NCI-H2107 (cell line): ENCODE results near the gene TGFBR3L.

Source experiments
- DNase-seq: peaks from one replicate; lab custom pipeline; 2025; lab: John Stamatoyannopoulos, UW

The TGFBR3L gene

GRCh38 chr19:7904074-7905020 is 10.3 kb upstream of the TGFBR3L start:
- DNase-seq, result no peak

GRCh38 chr19:7905268-7905667 is 9.4 kb upstream of the TGFBR3L start:
- DNase-seq, result no peak

GRCh38 chr19:7905859-7906258 is 8.8 kb upstream of the TGFBR3L start:
- DNase-seq, result no peak

DNA sequence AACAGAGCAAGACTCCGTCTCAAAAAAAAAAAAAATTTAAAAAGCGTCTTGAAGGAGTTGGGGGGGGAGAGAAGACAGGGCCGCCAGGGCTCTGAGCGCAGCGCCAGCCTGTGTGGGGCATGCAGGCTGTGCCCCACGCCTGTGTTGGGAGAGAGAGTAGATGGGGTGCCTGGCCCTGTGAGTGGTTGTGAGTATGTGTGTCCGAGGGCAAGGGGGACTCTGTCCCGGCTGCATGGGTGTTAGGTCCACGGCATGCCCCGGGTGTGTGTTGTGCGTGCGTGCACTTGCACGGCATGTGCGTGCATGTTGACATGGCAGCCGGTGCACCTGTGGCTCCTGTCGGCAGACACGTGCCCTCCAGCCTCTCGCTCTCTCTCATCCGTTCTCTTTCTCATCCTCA is 7.5 kb upstream of the TGFBR3L start:
- no peak for DNase-seq

DNA sequence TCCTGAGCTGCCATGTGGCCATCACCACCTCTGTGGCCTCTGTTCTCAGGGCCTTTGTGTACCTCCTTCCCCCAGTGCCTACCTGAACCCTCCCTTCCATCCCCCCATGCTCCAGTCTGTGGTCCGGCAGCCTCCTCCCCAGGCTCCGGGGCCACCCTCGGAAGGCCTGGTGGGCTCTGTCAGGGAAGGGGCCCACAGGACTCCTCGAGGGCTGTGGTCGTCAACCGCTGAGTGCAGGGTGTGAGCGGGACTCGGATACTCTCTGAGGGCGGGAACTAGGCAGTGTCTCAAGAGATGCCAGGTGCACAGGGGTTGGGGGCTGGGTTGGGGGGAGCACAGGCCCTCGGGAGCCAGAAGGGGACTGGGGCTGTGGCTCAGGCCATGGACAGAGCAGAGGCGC is 7.1 kb upstream of the TGFBR3L start:
- DNase-seq, result no peak

- no peak for DNase-seq
Observed at GRCh38 chr19:7908078-7908699, 6.4 kb upstream of the TGFBR3L start.

DNA sequence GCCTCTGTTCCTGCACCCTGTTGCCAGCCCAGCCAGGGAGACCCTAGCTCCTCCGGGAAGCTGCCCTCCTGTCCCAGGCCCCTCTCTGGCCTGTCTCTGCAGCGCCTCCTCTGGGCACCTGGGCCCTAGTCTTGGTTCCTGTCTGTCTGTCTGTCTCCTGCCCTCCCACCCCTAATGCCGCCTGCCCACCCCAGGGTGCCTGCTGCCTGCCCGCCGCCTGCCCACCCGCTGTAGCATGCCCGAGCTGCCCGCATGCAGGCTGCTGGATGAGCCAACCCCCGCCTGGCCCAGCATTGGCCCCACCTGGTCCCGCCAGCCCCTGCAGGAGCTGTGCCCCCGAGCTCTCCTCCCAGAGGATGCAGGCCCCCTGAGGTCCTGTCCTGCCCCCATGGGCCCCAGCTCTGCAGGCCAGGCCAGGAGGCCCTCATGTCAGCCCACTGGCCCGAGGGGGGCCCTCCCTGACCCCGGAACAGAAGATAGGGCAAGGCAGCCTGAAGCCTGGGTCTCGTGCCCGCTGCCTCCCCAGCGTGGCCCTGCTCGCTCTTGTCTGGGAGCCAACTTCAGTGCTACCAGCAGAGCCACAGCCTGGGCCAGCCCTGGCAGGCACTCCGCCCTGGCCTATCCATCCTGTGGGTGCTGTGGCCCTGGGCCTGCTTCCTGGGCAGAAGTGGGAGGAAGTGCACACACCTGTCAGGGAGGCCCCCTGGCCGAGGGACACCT is 5.7 kb upstream of the TGFBR3L start:
- no peak for DNase-seq

- no peak for DNase-seq
Observed at GRCh38 chr19:7909471-7910067, 5.1 kb upstream of the TGFBR3L start.

- DNase-seq, result no peak
Observed at GRCh38 chr19:7910321-7911161, 4.1 kb upstream of the TGFBR3L start.

DNA sequence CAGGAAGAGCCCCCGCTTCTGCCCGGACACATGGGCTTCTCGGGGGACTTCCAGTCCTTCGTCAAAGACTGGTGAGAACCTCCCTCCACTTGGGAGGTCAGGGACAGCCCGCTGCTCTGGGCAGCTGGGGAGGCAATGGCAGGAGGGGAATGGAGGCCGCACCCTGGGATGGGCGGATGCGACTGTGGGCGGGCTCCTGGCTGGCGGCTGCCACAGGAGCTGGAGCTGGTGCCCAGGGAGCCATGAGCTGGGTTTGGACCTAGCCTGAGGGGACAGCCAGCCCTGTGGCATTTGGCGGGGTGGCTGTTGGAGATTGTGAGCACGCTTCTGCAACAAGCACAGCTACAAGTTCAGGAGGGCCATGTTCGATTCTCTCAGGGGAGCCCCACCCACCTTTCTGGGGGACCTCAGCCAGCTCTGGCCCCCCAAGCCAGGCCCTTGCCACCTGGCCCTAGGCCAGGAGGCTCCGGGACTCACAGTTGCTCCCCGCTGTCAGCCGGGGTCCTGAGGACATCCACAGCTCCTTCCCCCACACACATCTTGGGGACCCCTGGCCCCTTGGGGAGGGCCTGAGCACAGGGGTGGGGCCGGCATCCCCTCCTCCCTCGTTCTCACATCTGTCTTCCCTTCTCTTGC is 3.0 kb upstream of the TGFBR3L start:
- no peak for DNase-seq

DNA sequence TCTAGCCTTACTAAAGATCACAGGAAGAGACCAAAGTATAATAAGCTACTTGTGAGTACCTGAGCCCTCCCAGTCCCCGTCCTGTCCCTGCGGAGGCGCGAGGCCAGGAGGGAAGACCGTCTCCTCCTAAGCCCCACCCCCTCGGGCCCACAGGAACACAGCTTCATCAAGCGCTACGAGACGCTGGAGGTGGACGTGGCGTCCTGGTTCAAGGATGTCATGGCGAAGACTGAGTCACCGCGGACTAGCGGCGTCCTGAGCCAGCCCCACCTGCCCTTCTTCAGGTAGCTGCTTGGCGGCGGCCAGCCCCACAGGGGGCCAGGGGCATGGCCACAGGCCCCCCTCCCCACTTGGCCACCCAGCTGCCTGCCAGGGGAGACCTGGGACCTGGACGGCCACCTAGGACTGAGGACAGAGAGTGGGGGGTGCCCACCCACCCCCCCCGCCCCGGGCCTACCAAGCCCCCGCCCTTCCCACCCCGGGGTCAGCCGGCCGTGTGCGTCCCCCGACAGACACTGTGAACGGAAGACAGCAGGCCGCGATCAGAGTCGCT is 2.4 kb upstream of the TGFBR3L start:
- no peak for DNase-seq

GRCh38 chr19:7912697-7913564 is 1.7 kb upstream of the TGFBR3L start:
- no peak for DNase-seq

GRCh38 chr19:7913652-7914051 is 978 bp upstream of the TGFBR3L start:
- no peak for DNase-seq

- no peak for DNase-seq
Observed at GRCh38 chr19:7914099-7914498, 531 bp upstream of the TGFBR3L start.

DNA sequence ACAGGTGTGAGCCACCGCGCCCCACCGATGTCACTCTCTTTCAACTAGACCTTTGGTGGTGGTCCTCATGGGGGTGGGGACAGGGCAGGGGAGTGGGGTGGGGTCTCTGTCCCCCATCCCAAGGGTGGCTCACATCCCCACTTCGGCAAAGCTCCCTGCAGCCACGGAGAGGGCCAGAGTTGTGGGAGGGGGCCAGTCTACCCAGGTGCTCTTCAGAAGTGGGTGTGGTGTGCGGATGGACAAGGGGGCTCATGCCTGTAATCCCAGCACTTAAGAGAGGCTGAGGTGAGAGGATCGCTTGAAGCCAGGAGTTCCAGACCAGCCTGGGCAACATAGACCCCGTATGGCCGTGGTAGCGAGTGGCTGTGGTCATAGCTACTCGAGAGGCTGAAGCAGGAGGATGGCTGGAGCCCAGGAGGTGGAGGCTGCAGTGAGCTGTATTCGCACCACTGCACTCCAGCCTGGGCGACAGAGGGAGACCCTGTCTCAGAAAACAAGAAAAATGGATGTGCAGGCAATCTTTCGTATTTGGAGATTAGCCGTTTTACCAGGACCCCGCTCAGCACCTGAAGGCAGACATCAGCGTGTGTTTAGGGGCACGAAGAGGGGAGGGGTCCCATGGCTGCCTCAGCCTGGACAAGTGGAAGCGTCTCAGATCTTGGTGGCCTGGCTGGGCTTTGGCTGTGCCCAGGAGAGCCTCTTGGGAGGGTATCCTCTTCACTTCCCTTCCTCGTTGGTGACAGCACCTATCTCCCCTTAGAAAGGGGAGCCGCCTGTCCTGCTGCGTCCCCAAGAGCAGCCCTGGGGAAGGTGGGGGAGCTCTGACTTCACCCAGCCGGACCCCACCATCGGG is 846 bp downstream of the TGFBR3L start:
- no peak for DNase-seq

- no peak for DNase-seq
Observed at GRCh38 chr19:7916103-7916954, 1.7 kb downstream of the TGFBR3L start.

- DNase-seq, result no peak
Observed at GRCh38 chr19:7916955-7917266, 2.3 kb downstream of the TGFBR3L start.
